Cerebellar nuclear complex (tissue), 1 donor: ENCODE measurements around the gene GFY.
"Not testable (repeated sequence)": the region's sequence is repeated elsewhere in the genome, so short reads cannot be mapped to it uniquely, and the experiment has no call there.

ENCODE experiments used
- DNase-seq, 2 experiments: peaks; one replicate each; lab custom pipeline; 2025; lab: John Stamatoyannopoulos, UW

The GFY gene

DNA sequence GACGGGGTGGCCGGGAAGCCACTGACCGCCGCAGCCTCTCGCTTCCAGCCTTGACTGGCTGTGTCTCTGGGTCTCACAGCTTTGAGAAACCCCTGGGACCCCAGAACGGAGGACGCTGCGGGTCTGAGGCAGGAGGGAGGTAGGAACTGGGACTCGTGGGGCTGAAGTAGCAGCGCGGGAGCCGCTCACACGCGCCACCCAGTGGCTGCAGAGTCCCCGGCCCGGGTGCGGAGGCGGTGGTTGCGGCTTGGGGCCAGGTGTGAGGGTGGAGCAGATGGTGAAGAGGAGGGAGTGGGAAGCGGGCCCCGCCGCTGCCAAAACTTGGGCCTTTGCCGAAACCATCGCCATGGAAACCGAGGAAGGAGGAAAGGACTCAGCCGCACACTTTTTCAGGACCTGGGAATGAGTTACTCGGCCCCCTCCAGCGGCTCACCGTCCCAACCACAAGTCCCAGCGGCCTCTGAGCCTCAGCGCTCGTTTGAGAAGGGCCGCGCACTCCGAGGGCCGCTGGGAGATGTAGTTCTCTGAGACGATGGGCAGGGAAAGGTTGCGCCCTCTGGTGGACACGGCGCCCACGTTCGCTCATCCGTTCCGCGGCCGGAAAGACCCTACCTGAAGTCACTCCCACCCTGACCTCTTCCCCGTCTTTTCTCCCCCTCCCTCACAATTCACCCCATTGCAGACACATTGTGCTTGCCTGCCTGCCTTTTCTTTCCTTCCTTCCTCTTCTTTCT lies 18.3 kb downstream of the GFY start:
- DNase-seq = peak; percentile 97 to 98

DNA sequence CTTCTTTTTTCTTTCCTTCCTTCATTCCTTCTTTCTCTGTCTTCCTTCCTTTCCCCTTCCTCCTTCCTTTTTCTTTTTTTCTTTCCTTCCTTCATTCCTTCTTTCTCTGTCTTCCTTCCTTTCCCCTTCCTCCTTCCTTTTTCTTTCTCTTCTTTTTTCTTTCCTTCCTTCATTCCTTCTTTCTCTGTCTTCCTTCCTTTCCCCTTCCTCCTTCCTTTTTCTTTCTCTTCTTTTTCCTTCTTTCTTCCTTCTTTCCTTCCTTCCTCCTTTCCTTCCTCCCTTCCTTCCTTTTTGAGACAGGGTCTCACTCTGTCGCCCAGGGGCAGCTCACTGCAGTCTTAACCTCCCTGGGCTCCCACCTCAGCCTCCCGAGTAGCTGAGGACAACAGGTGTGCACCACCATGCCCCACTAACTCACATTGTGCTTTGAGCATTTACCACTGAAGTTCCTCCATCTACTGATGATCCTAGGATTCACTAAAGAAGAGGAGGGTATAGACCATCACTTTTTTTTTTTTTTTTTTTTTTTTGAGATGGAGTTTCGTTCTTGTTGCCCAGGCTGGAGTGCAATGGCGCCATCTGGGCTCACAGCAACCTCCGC lies 19.0 kb downstream of the GFY start:
- not testable (repeated sequence) for DNase-seq

DNA sequence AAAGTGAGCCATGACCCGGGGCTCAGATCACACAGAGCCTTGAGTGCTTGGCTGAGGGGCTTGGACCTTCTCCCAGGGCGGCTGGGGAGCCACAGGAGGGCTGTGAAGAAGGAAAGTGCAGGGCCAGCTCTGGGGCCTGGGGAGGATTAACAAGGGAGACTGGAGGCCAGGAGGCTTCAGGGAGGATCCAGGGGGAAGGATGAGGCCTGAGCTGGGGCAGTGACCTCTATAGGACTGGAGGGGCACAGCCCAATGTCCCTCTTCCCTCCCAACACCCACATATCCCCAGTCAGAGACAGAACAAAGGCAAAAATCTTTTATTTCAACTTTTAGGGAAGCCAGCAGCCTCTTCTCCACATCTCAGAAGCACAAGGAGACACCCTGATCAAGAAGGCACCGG lies 20.8 kb downstream of the GFY start:
- DNase-seq = no peak

DNA sequence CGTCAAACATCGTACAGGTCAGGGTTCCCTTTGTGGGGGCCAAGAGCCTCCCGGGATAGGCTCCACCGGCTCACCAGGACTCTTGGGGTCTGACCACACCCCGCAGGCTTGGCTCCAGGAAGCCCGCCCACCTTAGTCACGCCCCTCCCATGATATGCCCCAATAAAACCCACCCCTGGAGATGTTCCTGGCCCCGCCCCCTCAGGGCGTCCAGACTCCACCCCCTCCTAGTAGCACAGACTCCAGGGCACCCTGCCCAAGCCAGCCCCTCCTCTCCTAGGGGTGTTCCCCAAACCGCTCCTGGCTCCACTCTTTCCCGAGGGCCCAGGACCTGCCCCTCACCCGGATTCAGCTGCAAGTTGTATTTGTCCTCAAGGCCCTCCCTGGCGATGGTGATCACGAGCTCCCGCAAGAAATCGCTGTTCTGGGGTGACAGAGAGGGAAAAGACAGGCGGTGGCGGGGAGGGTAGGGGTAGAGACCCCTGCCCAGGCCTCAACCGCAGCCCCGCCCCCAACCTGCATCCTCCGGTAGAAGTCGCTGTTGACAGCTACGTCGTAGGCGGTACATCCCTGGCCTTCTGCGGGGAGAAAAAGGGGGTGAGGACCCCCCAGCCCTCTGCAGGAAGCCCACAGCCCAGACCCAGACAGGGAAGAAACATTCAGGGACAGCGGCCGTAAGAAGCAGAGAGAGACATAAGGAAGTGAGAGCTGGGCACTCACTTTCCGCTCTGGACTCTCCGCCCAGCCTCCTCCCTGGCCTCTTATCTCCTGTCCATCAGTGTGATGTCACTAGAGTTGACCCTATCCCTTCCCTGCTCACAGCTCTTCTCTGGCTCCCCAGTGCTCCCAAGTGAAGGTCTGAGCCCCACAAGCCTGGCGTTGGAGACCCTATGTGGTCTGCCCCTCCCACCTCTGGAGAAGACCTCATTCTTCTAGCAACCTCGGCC lies 22.6 kb downstream of the GFY start:
- DNase-seq = no peak

DNA sequence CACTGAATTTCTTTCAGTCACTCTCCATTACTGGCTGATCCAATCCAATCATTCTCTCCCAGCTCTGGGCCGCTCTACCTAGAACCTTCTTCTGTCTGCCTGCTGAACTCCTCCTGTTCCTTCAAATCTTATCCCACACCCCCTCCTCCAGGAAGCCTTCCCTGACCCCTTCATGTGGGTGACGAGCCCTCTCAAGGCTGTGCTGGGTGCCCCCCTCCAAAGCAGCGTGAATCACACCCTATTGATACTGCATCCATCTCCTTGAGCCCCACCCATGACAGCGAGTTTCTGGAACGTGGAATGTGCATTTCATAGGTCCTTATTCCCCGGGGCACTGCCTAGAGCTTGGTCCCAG lies 23.2 kb downstream of the GFY start:
- no peak for DNase-seq

DNA sequence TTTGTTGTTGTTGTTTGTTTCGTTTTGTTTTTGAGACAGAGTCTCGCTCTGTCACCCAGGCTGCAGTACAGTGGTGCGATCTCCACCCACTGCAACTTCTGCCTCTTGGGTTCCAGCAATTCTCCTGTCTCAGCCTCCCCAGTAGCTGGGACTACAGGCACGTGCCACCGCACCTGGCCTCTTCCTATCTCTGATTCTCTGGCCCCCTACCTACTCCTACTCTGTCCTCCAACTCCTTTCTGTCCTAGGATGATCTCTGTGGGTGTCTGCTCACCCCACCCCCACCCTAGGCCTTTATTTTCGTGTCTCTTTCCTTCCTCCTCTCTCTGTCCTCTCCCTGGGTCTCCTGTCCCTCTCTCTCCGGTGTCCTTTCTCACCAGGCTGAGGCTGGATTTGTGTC lies 25.2 kb downstream of the GFY start:
- DNase-seq = no peak

DNA sequence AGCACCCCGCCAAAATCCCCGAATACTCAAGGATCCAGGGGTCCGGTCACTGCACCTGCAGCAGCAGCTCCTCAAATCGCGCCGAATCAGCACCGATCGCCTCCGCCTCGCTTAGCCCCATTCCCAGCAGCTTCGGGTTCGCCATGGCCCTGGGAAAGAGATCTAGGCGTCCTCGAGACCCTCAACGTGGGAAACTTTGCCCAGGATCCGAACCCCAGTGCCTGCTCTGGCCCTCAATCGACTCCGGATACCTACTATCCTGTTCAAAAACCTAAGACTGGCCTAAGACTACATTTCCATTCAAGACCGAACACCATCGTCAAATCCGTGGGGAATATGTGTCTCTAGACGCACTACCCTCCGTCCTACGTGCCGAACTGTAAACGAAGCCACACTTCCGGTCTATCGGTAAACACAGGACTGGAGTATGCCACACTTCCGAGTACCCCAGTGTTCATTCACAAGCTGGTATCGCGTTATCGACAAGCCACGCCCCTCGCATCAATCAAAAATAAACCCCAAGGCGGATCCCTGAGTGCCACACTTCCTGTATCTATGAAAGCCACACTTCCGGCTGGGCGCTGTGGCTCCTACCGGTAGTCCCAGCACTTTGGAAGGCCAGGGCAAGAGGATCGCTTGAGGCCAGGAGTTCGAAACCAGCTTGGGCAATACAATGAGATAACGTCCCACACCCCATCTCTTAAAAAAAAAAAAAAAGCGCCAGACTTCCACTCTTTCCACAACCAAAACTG lies 26.4 kb downstream of the GFY start, which contains the start of gene PIH1D1:
TSS of gene PIH1D1 (minus strand) at position 385 of the 752 bp plus-strand sequence. CDS start at position 145, 240 bp downstream.
- peak; percentile 95 to 96 for DNase-seq

DNA sequence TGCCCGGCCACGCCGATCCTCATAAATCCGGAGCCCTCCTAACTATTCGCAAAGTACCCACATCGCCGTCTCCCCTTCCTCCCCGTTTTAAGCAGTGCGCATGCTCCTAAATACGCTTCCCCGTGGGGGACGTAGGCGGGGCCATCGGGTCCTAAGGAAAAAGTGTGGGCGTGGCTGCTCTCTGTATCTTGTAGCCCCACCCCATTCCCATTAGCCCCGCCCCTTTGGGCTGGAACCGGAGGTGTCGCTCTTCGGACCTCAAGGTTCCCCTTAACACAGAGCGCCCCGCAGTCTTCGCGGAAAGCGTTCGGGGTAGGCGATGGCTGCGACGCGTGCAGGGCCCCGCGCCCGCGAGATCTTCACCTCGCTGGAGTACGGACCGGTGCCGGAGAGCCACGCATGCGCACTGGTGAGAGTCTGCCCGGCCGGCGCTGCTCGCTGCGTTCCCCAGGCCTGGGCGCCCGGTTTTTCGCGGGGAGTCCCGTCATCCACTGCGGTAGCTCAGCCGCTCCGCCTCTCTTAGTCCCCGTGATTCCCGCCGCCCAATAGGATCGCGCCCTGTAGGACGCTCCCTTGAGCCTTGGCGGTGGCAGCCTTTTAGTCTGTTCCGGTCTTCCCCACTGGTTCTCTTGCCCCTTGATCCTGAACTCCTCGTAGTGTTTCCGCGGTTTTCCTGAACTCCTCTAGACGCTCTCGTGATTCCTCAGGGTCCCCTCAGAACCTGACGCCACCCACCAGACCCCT lies 28.0 kb downstream of the GFY start, which contains the start of gene ALDH16A1:
TSS of gene ALDH16A1 (plus strand) at position 213 of the 744 bp plus-strand sequence. CDS start at position 320, 107 bp downstream.
- peak; percentile 79 to 95 for DNase-seq

DNA sequence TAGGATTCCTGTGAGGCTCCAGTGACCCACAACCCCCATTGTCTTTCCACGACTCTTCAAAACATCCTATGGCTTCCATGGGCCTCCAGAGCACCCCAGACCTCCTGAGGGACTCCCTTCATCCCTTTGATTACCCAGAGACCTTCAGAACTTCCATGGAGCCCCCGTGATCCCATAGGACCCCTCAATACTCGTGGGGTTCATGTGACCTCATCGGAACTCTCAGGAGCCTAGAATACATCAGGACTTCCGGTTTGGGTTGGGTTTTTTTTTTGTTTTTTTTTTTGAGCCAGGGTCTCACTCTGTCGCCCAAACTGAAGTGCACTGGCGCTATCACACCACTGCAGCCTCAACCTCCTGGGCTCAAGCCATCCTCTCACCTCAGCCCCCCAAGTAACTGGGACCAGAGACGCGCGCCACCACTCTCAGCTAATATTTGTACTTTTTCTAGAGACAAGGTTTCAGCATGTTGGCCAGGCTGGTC lies 28.6 kb downstream of the GFY start:
- no peak for DNase-seq

DNA sequence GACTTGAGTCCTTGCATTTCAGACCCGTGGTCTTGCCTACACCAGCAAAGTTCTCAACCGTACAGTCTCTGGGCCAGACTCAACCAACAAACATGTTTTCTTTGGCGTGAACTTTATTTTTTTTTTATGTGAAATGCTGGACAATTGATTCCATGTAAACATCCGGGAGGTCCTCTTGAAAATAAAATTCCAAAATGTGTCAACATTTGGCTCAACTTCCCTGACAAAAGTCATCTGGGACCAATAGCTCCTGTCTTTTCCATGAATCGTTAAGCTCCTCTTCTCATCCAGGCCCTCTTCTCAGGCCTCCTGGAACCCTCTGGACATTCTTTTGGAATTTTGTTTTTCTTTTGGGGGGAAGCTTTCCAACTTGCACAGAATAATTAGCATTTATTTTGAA lies 30.6 kb downstream of the GFY start:
- DNase-seq = no peak

DNA sequence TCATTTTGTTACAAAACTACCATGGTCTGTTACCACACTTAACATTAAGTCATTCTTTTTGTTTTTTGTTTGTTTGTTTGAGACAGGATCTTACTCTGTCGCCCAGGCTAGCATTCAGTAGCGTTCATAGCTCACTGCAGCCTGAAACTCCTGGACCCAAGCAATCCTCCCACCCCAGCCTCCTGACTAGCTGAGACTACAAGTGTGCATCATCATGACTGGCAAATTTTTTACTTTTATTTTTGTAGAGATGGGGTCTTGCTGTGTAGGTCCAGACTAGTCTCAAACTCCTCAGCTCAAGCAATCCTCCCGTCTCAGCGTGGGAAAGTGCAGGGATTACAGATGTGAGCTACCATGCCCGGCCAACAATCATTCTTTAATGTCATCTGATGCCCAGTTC lies 31.1 kb downstream of the GFY start:
- no peak for DNase-seq

DNA sequence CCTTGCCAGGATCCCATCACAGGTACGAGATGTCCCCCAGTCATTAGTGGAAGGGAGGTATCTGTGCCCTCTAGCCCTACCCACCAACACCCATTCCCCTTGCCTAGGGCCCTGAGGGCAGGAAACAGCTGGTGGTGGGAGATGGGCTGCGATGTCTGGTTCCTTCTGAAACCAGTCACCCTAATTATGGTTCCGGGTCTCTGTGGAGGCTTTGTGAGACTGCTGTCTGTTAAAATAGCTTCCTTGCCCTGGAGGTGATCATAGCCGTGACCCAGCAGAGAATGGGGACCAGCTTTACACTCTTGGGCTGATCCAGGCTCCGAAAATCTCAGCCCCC lies 33.3 kb downstream of the GFY start:
- no peak for DNase-seq

DNA sequence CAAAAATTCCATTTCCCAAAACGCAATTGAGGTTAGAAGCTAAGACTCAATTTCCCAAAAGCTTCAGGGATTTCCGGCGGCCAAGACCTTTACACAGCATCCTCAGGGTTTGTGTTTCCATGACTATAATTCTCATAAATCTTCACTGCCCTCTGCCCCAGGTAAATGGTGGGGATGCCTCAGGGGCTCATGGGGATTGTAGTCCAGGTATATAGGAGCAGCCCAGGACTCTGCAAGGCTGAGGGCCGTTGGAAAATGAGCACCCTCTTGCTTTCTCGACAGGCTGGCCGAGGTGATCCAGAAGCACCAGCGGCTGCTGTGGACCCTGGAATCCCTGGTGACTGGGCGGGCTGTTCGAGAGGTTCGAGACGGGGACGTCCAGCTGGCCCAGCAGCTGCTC lies 34.2 kb downstream of the GFY start:
- DNase-seq = no peak

DNA sequence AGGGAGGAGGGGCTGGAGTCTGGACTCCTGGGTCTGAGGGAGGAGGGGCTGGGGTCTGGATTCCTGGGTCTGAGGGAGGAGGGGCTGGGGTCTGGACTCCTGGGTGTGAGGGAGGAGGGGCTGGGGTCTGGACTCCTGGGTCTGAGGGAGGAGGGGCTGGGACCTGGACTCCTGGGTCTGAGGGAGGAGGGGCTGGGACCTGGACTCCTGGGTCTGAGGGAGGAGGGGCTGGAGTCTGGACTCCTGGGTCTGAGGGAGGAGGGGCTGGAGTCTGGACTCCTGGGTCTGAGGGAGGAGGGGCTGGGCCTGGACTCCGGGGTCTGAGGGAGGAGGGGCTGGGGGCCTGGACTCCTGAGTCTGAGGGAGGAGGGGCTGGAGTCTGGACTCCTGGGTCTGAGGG lies 35.9 kb downstream of the GFY start:
- not testable (repeated sequence) for DNase-seq

DNA sequence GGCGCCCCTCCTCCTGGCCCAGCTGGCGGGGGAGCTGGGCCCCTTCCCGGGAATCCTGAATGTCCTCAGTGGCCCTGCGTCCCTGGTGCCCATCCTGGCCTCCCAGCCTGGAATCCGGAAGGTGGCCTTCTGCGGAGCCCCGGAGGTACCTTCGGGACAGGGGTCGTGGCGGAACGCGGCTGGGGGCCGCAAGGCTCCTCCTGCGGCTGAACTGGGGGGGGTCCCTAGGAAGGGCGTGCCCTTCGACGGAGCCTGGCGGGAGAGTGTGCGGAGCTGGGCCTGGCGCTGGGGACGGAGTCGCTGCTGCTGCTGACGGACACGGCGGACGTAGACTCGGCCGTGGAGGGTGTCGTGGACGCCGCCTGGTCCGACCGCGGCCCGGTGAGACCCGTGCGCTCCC lies 36.5 kb downstream of the GFY start:
- no peak for DNase-seq

DNA sequence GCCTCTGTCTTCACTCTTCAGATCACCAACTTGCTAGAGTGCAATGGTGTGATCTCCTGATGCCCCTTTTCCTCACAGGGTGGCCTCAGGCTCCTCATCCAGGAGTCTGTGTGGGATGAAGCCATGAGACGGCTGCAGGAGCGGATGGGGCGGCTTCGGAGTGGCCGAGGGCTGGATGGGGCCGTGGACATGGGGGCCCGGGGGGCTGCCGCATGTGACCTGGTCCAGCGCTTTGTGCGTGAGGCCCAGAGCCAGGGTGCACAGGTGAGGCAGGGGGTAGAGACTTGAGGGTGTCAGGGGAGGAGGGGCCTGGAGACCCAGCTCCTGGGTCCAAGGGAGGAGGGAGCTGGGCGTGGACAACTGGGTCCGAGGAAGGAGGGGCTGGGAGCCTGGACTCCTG lies 37.3 kb downstream of the GFY start:
- DNase-seq = no peak

DNA sequence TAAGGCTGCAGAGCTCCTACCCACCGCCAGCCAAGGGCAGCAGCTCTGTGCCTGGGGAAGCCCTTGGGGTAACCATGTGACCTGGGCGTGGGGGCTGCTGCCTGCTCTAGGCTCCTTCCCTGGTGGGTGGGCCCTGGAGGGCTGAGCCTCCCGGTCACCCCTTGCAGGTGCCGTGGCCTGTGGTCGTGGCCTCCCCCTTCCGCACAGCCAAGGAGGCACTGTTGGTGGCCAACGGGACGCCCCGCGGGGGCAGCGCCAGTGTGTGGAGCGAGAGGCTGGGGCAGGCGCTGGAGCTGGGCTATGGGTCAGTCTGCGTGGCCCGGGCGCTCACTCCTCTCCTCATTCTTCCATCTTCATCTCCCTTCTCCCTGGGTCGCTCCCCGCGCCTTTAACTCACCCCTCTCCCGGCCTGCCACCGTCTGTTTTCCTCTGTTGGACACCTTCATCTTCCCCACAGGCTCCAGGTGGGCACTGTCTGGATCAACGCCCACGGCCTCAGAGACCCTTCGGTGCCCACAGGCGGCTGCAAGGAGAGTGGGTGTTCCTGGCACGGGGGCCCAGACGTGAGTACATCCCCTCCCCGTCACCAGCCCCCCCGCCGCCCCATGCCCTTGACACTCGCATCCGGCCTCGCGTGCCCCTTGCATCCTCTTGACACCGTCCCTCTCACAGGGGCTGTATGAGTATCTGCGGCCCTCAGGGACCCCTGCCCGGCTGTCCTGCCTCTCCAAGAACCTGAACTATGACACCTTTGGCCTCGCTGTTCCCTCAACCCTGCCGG lies 39.0 kb downstream of the GFY start:
- DNase-seq = no peak

DNA sequence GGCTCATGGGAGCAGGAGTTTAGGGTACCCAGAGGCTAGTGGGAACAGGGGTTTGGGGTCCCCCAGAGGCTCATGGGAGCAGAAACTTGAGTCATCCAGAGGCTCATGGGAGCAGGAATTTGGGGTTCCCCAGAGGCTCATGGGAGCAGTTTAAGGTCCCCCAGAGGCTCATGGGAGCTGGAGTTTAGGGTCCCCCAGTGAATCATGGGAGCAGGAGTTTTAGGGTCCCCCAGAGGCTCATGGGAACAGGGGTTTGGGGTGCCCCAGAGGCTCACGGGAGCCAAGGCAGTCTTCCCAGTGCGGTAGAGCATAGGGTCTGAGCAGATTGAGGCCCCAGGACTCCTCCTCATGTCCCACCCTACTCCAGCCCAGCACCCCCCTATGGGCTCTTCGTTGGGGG lies 40.2 kb downstream of the GFY start:
- DNase-seq = no peak

DNA sequence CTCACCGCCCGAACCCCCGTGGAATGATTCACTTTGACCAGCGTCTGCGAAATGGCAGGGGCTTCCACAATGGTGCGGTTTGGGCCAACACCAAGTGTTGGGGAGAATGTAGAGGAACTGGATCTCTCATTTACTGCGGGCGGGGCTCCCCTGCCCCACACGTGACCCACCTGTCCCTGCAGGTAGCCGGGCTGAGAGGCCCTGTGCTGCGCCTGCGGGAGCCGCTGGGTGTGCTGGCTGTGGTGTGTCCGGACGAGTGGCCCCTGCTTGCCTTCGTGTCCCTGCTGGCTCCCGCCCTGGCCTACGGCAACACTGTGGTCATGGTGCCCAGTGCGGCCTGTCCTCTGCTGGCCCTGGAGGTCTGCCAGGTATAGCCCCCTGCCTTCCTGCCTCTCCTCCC lies 43.0 kb downstream of the GFY start:
- DNase-seq = no peak

DNA sequence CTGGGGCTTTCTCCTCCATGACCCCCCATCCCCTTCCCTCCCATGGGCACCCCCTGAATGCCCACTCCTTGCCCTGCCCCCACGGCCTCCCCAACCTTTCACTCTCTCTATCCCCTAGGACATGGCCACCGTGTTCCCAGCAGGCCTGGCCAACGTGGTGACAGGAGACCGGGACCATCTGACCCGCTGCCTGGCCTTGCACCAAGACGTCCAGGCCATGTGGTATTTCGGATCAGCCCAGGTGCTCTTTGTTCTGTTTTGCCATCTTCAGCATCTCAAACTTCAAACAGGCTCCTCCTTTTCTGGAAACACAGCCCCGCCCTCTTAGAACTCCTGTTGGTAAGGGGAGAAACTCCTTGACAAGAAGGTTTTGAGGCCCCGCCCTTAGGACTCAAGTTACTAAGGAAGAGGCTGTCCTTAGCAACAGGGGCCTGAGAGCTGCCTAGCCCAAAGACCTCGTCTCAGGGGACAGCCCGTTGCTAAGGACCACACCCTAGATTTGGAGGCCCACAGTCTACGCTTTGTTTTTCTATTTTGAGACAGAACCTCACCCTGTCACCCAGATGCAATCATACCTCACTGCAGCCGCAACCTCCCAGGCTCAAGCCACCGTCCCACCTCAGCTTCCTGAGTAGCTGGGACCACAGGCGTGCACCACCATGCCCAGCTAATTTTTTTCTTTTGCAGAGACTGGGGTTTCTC lies 43.7 kb downstream of the GFY start:
- DNase-seq = no peak
